GM21717 (cell line): ENCODE measurements around the gene RGPD8.

Experiments used
- ATAC-seq: cut with Tn5 transposase; IDR thresholded peaks from one replicate; pipeline ENCODE4 v1.9.1; 2021; ENCODE audit warnings: mild to moderate bottlenecking, moderate library complexity; ENCODE audit not compliant: unreplicated experiment

Gene RGPD8

DNA sequence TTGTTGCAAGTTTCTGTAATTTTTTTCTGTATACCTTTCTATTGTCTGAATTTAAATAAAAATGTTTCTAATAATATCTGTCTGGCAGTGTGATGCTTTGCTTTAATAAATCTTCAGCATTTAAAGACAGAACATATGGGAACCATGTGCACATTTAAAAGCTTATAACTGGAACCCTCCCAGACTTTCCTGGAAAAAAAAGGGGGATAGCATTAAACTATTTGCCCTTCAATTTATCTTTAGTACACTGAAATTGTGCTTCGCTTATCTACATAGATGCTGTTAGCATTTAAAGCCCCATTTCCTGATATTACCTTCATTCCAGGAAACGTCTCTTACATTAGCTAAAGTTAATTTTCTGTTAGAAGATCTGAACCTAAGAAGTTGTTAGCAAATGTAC is 93.5 kb downstream of the RGPD8 start:
- ATAC-seq, result no peak

DNA sequence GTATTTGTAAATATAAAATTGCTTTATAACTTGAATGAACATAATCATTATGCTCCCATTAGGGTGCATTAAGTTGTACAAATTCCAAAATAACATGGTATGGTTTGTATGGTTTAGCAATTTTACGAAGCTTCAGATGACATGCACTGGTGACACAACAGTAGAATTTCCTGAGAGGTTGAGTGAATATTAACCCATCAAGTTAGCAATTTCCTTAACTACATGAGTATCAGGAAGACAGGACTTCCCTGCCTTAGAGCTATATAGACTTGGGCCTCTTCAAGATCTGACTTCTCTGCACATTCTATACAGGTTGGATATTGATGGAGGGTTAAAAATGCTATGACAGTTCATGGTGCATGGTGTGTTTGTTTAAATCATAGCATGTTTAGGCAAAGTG is 97.8 kb downstream of the RGPD8 start:
- no peak for ATAC-seq

DNA sequence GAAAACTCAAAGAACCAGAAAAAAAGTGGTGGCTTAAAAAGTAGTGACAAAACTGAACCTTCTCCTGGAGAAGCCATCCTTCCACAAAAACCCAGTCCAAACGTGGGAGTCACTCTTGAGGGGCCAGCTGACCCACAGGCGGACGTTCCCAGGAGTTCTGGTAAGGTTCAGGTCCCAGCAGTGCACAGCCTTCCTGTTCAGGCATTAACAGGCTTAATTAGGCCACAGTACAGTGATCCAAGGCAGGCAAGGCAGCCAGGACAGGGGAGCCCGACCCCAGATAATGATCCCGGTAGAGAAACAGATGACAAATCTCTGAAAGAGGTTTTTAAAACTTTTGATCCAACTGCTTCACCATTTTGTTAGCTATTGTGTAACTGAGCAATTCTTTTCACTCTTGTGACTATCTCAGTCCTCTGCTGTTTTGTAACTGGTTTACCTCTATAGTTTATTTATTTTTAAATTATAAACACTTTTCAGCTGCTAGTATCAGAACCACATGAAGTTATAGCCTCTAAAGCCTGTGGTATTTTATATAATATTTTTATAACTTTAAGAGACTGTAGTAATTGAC is 101.2 kb downstream of the RGPD8 start:
- no peak for ATAC-seq

DNA sequence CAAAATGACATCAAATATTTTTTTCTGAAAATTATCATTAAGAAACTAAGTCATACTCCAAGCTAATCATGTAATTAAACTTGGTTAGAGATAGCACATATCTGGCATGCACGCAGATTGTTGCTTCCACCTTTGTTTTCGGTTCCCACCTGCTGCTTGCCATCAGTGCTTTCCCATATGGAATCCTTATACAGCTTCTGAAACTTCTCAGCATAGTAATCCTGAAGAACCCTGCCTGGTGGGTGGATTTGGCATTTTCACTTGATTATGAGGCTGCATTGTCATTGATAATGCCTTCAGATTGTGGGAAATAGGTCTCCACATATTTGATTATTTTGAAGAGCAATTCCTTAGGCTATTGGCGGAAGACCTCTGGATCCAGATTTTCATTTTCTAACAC is 110.5 kb downstream of the RGPD8 start:
- ATAC-seq, result no peak

DNA sequence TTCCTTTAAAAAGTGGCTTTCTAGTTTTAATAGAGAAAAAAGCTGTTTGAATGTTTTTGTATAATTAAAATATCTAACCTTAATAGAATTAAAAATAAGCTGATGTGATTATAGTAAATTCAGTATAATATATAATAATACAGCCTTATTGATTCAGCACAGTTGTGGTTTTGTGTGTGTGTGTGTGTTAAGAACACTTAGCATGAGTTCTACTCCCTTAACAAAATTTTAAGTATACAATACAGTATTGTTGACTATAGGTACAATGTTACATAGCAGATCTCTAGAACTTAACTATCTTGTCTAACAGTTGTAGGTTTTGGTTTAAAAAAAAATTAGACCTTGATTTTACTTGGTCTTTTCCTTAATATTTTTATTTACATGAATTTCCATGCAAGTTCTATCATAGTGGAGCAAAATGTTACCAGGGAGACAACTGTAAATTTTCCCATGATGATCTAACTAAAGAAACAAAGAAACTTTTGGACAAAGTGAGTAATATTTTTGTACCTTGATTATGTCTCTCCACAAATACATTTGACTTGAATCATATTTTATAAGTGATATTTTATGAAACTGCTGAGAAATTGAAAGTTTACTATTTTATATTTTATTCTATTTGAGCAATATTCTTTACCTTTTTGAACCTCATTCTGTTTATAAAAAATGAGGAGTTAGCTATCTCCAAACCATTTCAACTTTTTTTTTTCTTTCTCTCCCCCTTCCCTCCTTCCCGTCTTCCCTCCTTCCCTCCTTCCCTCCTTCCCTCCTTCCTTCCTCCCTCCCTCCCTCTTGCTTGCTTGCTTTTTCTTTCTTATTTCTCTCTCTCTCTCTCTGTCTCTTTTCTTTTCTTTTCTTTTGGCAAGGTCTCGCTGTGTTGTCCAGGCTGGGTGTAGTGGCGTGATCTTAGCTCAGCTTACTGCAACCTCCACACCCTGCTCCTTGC is 111.8 kb downstream of the RGPD8 start:
- no peak for ATAC-seq
